PFSK-1 (cell line): ENCODE data around the gene RHOJ.

ENCODE experiments used
- POLR2AphosphoS5 ChIP-seq: IDR thresholded peaks from 2 replicates; pipeline ENCODE4 v1.6.1; 2012; ENCODE audit warnings: low read depth, mild to moderate bottlenecking, control low read depth, low read length, moderate library complexity
- REST ChIP-seq, 2 experiments: IDR thresholded peaks; 2 replicates each; pipeline versions ENCODE4 v1.6.1 to v1.8.0; 2011 to 2012; ENCODE audit warnings: low read depth in 2 of 2, low read length in 2 of 2, control low read depth in 1 of 2, inconsistent platforms in 1 of 2, mild to moderate bottlenecking in 1 of 2, moderate library complexity in 1 of 2; ENCODE audit not compliant: insufficient read depth in 1 of 2
- SIN3A ChIP-seq: IDR thresholded peaks from 2 replicates; pipeline ENCODE4 v1.6.1; 2012; ENCODE audit warnings: mild to moderate bottlenecking, low read length, moderate library complexity, borderline replicate concordance; ENCODE audit not compliant: insufficient read depth

DNA sequence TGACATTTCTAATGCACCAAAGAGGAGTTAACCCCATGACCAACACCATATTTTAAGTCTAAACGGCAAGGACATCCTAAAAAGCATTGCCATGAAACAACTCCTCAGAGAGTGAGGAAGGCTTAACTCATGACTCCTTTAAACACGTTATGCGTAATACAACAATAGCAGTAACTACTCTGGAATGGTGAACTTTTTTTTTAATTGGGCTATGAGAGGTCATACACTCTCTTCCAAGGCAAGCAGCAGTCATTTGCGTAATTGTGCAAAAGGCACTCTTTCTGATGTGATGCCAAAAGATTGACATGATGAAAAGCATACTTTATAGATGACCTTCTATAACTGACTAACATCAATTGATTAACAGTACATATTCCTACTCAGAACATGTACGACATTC is 39.4 kb downstream of the RHOJ start:
- TF ChIP-seq POLR2AphosphoS5: no peak
- no peak for TF ChIP-seq SIN3A
- no peak for TF ChIP-seq REST (IDR thresholded peaks at IDR 0.05; ENCODE audit: insufficient read depth in 1 of 2, low read depth in 2 of 2, low read length in 2 of 2)
